PC-3 (cell line): ENCODE measurements around the gene FRAT2.

Experiments used
- EZH2 ChIP-seq: fragments of 300-600 bp; sonication (generic); IDR thresholded peaks from one replicate; pipeline ENCODE4 v1.6.1; 2017; ENCODE audit warnings: antibody characterized with exemption, mild to moderate bottlenecking, low read length; ENCODE audit not compliant: unreplicated experiment
- EZH2phosphoT487 ChIP-seq: fragments of 300-600 bp; sonication (generic); IDR thresholded peaks from 2 replicates; pipeline ENCODE4 v1.6.1; 2018; ENCODE audit warnings: mild to moderate bottlenecking, antibody characterized with exemption, low read length, borderline replicate concordance
- TF ChIP-seq, protein P1 (sequence below): fragments of 300-600 bp; sonication (generic); conservative IDR thresholded peaks from 2 replicates; pipeline ENCODE4 v1.5.1; 2017; ENCODE audit warnings: antibody characterized with exemption, low read depth, mild to moderate bottlenecking, low read length

DNA sequence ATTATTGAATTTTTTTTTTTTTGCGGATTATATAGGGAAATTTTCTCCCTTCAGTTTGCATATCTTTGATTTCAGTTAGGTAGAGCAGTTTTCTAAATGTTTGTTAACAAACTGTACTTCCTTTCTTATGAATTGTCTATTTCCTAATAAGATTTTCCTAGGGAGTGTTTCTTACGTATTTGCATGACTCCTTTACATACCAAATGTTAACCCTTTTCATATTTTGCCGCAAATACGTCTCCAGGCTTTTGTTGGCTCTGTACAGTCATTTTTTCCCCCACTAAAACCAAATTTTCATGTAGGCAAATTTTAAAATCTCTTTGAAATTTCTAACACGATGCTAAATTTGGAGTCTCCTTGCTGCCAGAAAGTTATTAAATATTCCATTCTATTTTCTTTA is 1.9 kb upstream of the FRAT2 start:
- TF ChIP-seq, protein P1, sequence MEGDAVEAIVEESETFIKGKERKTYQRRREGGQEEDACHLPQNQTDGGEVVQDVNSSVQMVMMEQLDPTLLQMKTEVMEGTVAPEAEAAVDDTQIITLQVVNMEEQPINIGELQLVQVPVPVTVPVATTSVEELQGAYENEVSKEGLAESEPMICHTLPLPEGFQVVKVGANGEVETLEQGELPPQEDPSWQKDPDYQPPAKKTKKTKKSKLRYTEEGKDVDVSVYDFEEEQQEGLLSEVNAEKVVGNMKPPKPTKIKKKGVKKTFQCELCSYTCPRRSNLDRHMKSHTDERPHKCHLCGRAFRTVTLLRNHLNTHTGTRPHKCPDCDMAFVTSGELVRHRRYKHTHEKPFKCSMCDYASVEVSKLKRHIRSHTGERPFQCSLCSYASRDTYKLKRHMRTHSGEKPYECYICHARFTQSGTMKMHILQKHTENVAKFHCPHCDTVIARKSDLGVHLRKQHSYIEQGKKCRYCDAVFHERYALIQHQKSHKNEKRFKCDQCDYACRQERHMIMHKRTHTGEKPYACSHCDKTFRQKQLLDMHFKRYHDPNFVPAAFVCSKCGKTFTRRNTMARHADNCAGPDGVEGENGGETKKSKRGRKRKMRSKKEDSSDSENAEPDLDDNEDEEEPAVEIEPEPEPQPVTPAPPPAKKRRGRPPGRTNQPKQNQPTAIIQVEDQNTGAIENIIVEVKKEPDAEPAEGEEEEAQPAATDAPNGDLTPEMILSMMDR, result no peak
- no peak for TF ChIP-seq EZH2
- TF ChIP-seq EZH2phosphoT487, result no peak
